ENCODE results near the gene C17orf67. TPM values are rescaled to one million over a fixed set of nuclear protein-coding genes. Genes with fewer than 3 reads are reported as not detected.
A peak's percentile ranks its signal among the peaks of the same experiment; 100 is the strongest.

Gene C17orf67
- total and polyA plus RNA-seq, 9 of the 15 experiments (the other 6 are each of a cell fraction or from before 2014, with no cell fraction given): 0.07 to 1.7 (median 0.59) TPM

- ChIA-PET CTCF (ENCODE audit: low intra/inter-chr PET ratio) (no interaction called here), POLR2A (interaction anchor here (0.9 kb wide), 2 partner anchors 13 to 115 kb away, joined by 3 read pairs; no protein-coding TSS in a partner anchor)
- 0% methylated on average over 7 of the region's 7 CpGs for WGBS (ENCODE audit: insufficient coverage, low coverage, missing lambda C conversion rate)
- H3K27me3 ChIP-seq (ENCODE audit: control insufficient read depth in 2 of 2, insufficient read depth in 2 of 2, low read length in 2 of 2): peaks cover 27 to 36% of the 10 kb centered on the region in 2 experiments
- H3K9ac ChIP-seq (ENCODE audit: insufficient read depth in 1 of 2, low read depth in 2 of 2, low read length in 2 of 2): no peak overlapping the region
- ATAC-seq (no peak), FAIRE-seq (no peak), DNase-seq (ENCODE audit: extremely low read depth in 1 of 4, low spot score in 3 of 4) (no peak)
- H3K79me2 ChIP-seq (ENCODE audit: control insufficient read depth, insufficient read depth, low read length): no peaks in the 10 kb centered on the region
- no peaks in the 10 kb centered on the region for H3K9me3 ChIP-seq (replicated peaks; ENCODE audit: control insufficient read depth, insufficient read depth, low read depth, low read length)
- peaks cover 3 to 9% of the 10 kb centered on the region in 2 experiments; a peak in 4 of 5 replicates for H3K4me1 ChIP-seq (replicated peaks in 1 of 2; ENCODE audit: control insufficient read depth in 2 of 2, insufficient read depth in 2 of 2, low read length in 2 of 2)
- in situ Hi-C loops (cut with MboI): no loop called here
- no TSS peak for BruUV-seq (replicated peaks)
- no peak overlapping the region for H3K4me2 ChIP-seq (ENCODE audit: insufficient read depth, low read length)
- no peak overlapping the region for H3K4me3 ChIP-seq
- TF ChIP-seq TFE3 (CRISPR knock-in tag; IDR thresholded peaks at IDR 0.05) (peak; percentile 14; the same call in 1 of the 2 replicates), ZNF324 (CRISPR knock-in tag; IDR thresholded peaks at IDR 0.05) (no peak), MAFG (tag; conservative IDR thresholded peaks at IDR 0.05) (0 out of 2 replicates have a peak, but pooled peaks have one; percentile 7), ZNF316 (IDR thresholded peaks at IDR 0.05) (peak; percentile 13; the same call in 1 of the 2 replicates)
- H4K20me1 ChIP-seq (replicated peaks; ENCODE audit: control insufficient read depth, insufficient read depth, low read length): no peaks in the 10 kb centered on the region; the same call in 1 of the 2 replicates
- intact Hi-C loops (cut with micrococcal nuclease): no loop called here
- no peaks in the 10 kb centered on the region; the same call in 2 of the 3 replicates for H3K36me3 ChIP-seq (ENCODE audit: control insufficient read depth, insufficient read depth, low read length)
- no peak overlapping the region for H3K27ac ChIP-seq (ENCODE audit: extremely low read depth, low read depth, low read length)
- H2AFZ ChIP-seq (ENCODE audit: low read depth, low read length): no peak overlapping the region
- H3K9me1 ChIP-seq (ENCODE audit: control insufficient read depth, insufficient read depth, low read length): no peaks in the 10 kb centered on the region
Observed at GRCh38 chr17:56777859-56778258, 55.9 kb downstream of the C17orf67 start.

GRCh38 chr17:56774650-56775049, 59.1 kb downstream of the C17orf67 start:
- H4K20me1 ChIP-seq (replicated peaks; ENCODE audit: control insufficient read depth, insufficient read depth, low read length): no peaks in the 10 kb centered on the region; the same call in 1 of the 2 replicates
- FAIRE-seq (no peak), DNase-seq (ENCODE audit: extremely low read depth in 1 of 4, low spot score in 3 of 4) (no peak), ATAC-seq (no peak)
- H3K4me1 ChIP-seq (replicated peaks in 1 of 2; ENCODE audit: control insufficient read depth in 2 of 2, insufficient read depth in 2 of 2, low read length in 2 of 2): peaks cover 0 to 7% of the 10 kb centered on the region in 2 experiments; a peak in 2 of 5 replicates
- ChIA-PET POLR2A (interaction anchor here (1.7 kb wide), 1 partner anchor 11 kb away, joined by 6 read pairs; no protein-coding TSS in a partner anchor), CTCF (ENCODE audit: low intra/inter-chr PET ratio) (no interaction called here)
- in situ Hi-C loops (cut with MboI): no loop called here
- WGBS (ENCODE audit: insufficient coverage, low coverage, missing lambda C conversion rate): 5% methylated on average over 2 of the region's 2 CpGs
- H3K9me3 ChIP-seq (replicated peaks; ENCODE audit: control insufficient read depth, insufficient read depth, low read depth, low read length): no peaks in the 10 kb centered on the region
- no peaks in the 10 kb centered on the region for H3K79me2 ChIP-seq (ENCODE audit: control insufficient read depth, insufficient read depth, low read length)
- no TSS peak for BruUV-seq (replicated peaks)
- intact Hi-C loops (cut with micrococcal nuclease): no loop called here
- no peak overlapping the region for H3K9ac ChIP-seq (ENCODE audit: insufficient read depth in 1 of 2, low read depth in 2 of 2, low read length in 2 of 2)
- no peak overlapping the region for H3K4me2 ChIP-seq (ENCODE audit: insufficient read depth, low read length)
- no peak overlapping the region for H3K4me3 ChIP-seq
- no peak overlapping the region for H3K27ac ChIP-seq (ENCODE audit: extremely low read depth, low read depth, low read length)
- H3K27me3 ChIP-seq (ENCODE audit: control insufficient read depth in 2 of 2, insufficient read depth in 2 of 2, low read length in 2 of 2): peaks cover 10 to 21% of the 10 kb centered on the region in 2 experiments
- H3K9me1 ChIP-seq (ENCODE audit: control insufficient read depth, insufficient read depth, low read length): no peaks in the 10 kb centered on the region
- no peak overlapping the region for H2AFZ ChIP-seq (ENCODE audit: low read depth, low read length)
- TF ChIP-seq XRCC4 (IDR thresholded peaks at IDR 0.05; ENCODE audit: extremely low read depth, insufficient read depth, insufficient read length) (no peak), FOXP1 (CRISPR knock-in tag; IDR thresholded peaks at IDR 0.05) (no peak), ZNF395 (CRISPR knock-in tag; IDR thresholded peaks at IDR 0.05) (no peak), ZNF707 (CRISPR knock-in tag; conservative IDR thresholded peaks at IDR 0.05) (no peak), CREM (IDR thresholded peaks at IDR 0.05; ENCODE audit: low read depth) (no peak), EWSR1 (IDR thresholded peaks at IDR 0.05; ENCODE audit: borderline replicate concordance, low read depth, partially characterized antibody) (no peak), SMAD2 (IDR thresholded peaks at IDR 0.05; ENCODE audit: low read depth, low read length) (no peak), RCOR1 (IDR thresholded peaks at IDR 0.05; ENCODE audit: borderline replicate concordance in 1 of 2, low read depth in 2 of 2, low read length in 2 of 2) (no peak), MAFK (IDR thresholded peaks at IDR 0.05; ENCODE audit: low read length) (no peak), KHSRP (IDR thresholded peaks at IDR 0.05) (no peak), KLF1 (tag; IDR thresholded peaks at IDR 0.05) (no peak)
- no peaks in the 10 kb centered on the region for H3K36me3 ChIP-seq (ENCODE audit: control insufficient read depth, insufficient read depth, low read length)

Measured in K562 (cell line).